Subcutaneous adipose tissue (tissue), 4 donors: ENCODE measurements around the gene TGFA. TPM values are rescaled to one million over a fixed set of nuclear protein-coding genes. Genes with fewer than 3 reads are reported as not detected.

ENCODE experiments used
- total RNA-seq, 4 donors: library from RNA; depleted of rRNA; stranded (reverse); fragments of >200 nt; gene quantifications; one replicate each; pipeline ENCODE4 v1.1.0, GENCODE V29; 2016
- TF ChIP-seq, protein P1 (sequence below): fragments of 450-650 bp; IDR thresholded peaks from one replicate; pipeline ENCODE4 v1.5.1; 2016; ENCODE audit warnings: low read depth, mild to moderate bottlenecking, control low read depth, antibody characterized with exemption, moderate library complexity

TGFA gene
- total RNA-seq, 4 donors from 2014 or later: 1.1 to 3.6 (median 2.0) TPM

DNA sequence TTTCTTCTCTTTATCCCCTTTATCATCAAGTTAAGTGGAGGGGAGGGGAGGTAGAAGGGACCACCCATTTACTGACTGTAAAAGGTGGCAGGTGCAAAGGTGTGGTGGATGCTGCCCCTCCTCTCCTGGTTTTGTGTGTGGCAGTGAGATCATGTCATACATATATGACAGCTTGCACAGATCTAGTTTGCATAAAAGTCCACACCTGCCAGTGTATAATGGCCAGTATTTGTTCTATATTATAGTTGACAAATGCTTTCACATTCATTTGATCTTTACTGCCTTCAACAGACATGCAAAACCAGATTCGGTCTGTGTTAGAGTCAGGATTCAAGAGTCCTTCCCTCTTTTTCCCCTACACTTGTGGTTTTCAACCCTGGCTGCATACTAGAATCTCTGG, 55.1 kb downstream of the TGFA start:
- TF ChIP-seq, protein P1, sequence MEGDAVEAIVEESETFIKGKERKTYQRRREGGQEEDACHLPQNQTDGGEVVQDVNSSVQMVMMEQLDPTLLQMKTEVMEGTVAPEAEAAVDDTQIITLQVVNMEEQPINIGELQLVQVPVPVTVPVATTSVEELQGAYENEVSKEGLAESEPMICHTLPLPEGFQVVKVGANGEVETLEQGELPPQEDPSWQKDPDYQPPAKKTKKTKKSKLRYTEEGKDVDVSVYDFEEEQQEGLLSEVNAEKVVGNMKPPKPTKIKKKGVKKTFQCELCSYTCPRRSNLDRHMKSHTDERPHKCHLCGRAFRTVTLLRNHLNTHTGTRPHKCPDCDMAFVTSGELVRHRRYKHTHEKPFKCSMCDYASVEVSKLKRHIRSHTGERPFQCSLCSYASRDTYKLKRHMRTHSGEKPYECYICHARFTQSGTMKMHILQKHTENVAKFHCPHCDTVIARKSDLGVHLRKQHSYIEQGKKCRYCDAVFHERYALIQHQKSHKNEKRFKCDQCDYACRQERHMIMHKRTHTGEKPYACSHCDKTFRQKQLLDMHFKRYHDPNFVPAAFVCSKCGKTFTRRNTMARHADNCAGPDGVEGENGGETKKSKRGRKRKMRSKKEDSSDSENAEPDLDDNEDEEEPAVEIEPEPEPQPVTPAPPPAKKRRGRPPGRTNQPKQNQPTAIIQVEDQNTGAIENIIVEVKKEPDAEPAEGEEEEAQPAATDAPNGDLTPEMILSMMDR: no peak

DNA sequence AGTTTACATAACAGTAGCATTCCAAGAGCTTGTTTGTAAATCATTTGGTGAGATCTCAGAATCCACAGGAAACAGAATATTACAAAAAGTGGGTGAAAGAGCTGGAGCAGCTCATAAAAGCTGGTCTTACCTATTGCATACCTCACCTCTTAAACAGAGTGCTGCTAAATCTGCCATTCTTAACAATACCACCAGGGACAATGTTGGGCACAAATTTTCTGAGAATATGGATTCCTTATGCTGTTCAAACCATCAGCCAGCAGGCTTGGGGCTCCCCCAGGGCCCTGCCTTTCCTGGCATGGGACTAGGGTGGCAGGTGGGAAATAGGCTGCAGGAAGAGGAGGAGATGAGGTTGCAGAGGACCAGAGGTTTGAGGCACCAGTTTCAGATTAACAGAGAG, 55.6 kb downstream of the TGFA start:
- TF ChIP-seq, protein P1: no peak

DNA sequence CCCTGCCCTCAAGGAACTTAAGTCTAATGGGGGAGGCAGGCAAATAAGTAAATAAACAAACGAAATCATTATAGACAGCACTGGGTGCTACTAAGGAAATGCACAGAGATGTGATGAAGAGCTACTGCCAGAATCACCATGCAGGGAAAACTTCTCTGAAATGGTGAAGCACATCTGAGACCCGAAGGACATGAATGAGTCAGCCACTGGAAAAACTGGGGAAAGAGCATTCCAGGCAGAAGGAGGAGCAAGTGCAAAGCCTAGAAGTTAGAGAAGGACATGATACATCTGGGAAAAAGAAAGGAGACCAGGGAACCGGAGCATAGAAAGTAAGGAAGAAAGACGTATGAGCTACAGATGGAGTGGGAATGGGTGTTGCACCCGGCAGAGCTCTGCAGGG, 56.8 kb downstream of the TGFA start:
- TF ChIP-seq, protein P1: no peak

DNA sequence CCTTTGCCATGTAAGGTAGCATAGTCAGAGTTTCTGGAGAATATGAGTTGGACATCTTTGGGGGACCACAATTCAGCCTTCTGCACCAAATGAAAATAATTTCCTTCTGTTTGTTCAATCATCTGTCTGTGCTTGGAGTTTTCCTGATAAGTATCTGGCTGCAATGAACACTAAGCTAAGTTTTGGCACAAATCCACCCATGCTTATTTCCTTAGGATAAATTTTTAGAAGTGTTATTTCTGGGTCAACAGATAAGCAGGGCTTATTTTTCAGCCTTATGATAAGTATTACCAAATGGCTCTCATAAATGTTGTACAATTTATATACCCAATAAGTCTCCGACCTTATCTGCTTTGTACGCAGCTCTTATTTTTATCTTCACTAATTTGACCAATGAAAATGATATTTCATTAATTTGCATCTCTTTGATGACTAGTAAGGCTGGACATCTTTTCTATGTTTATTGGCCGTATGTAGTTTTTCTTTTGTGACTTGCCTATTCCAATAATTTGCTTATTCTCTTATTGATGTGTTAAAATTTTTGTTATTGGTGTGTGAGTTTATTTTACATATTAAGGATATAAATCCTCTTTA, 59.2 kb downstream of the TGFA start:
- TF ChIP-seq, protein P1: no peak

DNA sequence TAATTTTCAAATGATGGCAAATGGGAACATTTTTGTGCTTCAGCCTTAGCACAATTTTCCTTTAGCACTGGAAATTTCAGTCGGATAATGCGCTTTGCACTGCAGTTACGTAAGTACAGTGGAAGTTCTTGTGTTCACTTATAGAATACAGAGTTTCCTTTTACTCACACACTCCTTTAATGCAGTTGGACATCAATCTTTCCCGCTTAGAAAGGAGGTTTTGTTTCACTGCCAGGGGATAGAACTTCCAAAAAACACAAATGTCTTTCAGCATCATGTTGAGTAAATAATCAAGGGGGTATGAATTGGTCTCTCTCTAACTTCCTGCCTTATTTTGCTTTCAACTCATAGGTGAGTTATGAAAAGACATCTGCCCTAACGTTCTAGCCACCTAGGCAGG, 63.2 kb downstream of the TGFA start:
- TF ChIP-seq, protein P1: no peak

DNA sequence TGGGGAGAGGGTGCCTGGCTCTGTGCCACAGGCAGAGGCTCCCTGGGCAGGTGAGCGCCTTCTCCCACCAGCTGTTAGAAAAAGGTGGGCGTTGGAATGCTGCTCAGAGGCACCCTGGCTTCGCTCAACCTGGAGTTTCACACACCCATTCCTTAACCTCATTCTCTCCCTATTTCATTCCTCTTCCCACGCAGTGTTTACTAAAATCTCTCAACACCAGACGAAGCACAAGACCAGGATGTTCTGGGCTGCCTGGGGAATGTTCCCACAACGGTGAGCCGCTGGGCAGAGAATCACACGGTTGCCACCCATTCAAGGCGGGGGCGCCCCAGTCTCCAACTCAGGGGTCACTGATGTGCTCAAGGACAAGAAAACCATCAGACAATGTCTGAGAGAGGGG, 64.5 kb downstream of the TGFA start:
- TF ChIP-seq, protein P1: no peak

DNA sequence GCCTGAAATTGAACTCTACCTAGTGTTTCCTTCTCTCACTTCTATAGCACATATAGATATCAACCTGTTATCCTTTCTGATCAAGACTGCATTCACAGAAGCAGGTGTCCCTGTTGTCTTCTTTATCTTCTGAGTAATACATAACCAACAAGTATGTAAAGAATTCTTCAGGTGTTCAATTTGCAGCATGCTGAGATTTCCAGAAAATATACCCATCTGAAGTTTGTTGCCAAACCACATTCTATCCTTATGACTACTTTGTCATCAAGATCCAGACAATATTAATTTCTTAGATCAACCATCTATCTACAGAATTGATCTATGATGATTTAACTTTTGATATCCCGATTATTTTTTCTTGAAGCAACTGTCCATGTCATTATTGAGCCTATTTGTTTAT, 69.5 kb downstream of the TGFA start:
- TF ChIP-seq, protein P1: no peak
